K562 (cell line): Measurements from ENCODE around the gene GTF3C1. TPM values are rescaled to one million over a fixed set of nuclear protein-coding genes. Genes with fewer than 3 reads are reported as not detected.

Source experiments
- ATAC-seq: fragments of 200-7000 bp; cut with Tn5 transposase; 3 replicates; pipeline ENCODE4 v1.9.1; 2020; ENCODE audit warnings: moderate library complexity
- Bru-seq: library from RNA; stranded (reverse); fragments of 400-500 nt; gene quantifications from one replicate; lab custom pipeline; 2021; lab: Mats Ljungman, UMichigan
- BruChase-seq, 2 experiments: library from RNA; stranded (reverse); fragments of 400-500 nt; gene quantifications; one replicate each; lab custom pipeline; 2021; lab: Mats Ljungman, UMichigan
- BruUV-seq: library from RNA; stranded (reverse); fragments of 400-500 nt; replicated peaks from 2 replicates; lab custom pipeline; 2021; lab: Mats Ljungman, UMichigan
- CTCF ChIA-PET: fragments of 300-600 bp; formaldehyde crosslinking; extraction: SDS; loops from one replicate; lab custom pipeline; 2021; ENCODE audit warnings: low intra/inter-chr PET ratio; lab: Yijun Ruan, JAX
- POLR2A ChIA-PET: fragments of 300-600, 350-650 bp; sonication (Branson Sonifier 250); formaldehyde crosslinking; extraction: SDS; loops from one replicate; lab custom pipeline; 2021; ENCODE audit warnings: antibody characterized with exemption, inconsistent platforms; lab: Yijun Ruan, JAX
- DNase-seq, 4 experiments: peaks; one replicate each; pipeline versions ENCODE4 v3.0.0 to v3.0.0-alpha.2; 2011 to 2018; ENCODE audit warnings: low spot score in 3 of 4, mixed read lengths in 3 of 4; ENCODE audit errors: extremely low read depth in 1 of 4
- FAIRE-seq: peaks from 2 replicates; lab custom pipeline; 2011; peaks lifted over from hg19 to GRCh38; lab: Jason Lieb, UNC
- H2AFZ ChIP-seq: 2 replicates; pipeline ENCODE4 v1.6.0; 2011; ENCODE audit warnings: low read depth, low read length, control low read depth, inconsistent platforms
- H3K27ac ChIP-seq: fragments of 200-600 bp; 3 replicates; pipeline ENCODE4 v1.8.0; 2011; ENCODE audit warnings: low read depth, mild to moderate bottlenecking, control low read depth, inconsistent platforms, low read length, moderate library complexity, mixed read lengths; ENCODE audit errors: extremely low read depth
- H3K27me3 ChIP-seq, 2 experiments: fragments of 300-600 bp in 1 of 2; 2 replicates in 1 of 2; 3 replicates in 1 of 2; pipeline versions ENCODE4 v1.6.0 to v1.8.0; 2011; ENCODE audit warnings: inconsistent platforms in 2 of 2, low read length in 2 of 2, mild to moderate bottlenecking in 1 of 2, mixed read lengths in 1 of 2, moderate library complexity in 1 of 2; ENCODE audit not compliant: control insufficient read depth in 2 of 2, insufficient read depth in 2 of 2
- H3K36me3 ChIP-seq: fragments of 300-600 bp; 3 replicates; pipeline ENCODE4 v1.8.0; 2011; ENCODE audit warnings: mild to moderate bottlenecking, low read length, inconsistent platforms; ENCODE audit not compliant: control insufficient read depth, insufficient read depth
- H3K4me1 ChIP-seq, 2 experiments: fragments of 200-600 bp in 1 of 2; replicated peaks in 1 of 2; 2 replicates in 1 of 2; 3 replicates in 1 of 2; pipeline versions ENCODE4 v1.5.1 to v1.8.0; 2011; ENCODE audit warnings: inconsistent platforms in 2 of 2, low read length in 2 of 2, mild to moderate bottlenecking in 1 of 2, mixed read lengths in 1 of 2, moderate library complexity in 1 of 2; ENCODE audit not compliant: control insufficient read depth in 2 of 2, insufficient read depth in 2 of 2
- H3K4me2 ChIP-seq: 2 replicates; pipeline ENCODE4 v1.6.1; 2011; ENCODE audit warnings: low read length, control low read depth, inconsistent platforms, mixed read lengths; ENCODE audit not compliant: insufficient read depth
- H3K4me3 ChIP-seq: fragments of 200-600 bp; sonication (generic), shearing (Covaris generic); 2 replicates; pipeline ENCODE4 v1.5.1; 2016; ENCODE audit warnings: control low read depth, inconsistent platforms
- H3K79me2 ChIP-seq: fragments of 200-600 bp; 3 replicates; pipeline ENCODE4 v1.8.0; 2011; ENCODE audit warnings: low read length, inconsistent platforms; ENCODE audit not compliant: control insufficient read depth, insufficient read depth
- H3K9ac ChIP-seq, 2 experiments: 2 replicates each; pipeline versions ENCODE4 v1.6.0 to v1.6.1; 2011; ENCODE audit warnings: low read depth in 2 of 2, low read length in 2 of 2, control low read depth in 1 of 2, inconsistent platforms in 1 of 2, mild to moderate bottlenecking in 1 of 2, mixed read lengths in 1 of 2; ENCODE audit not compliant: insufficient read depth in 1 of 2
- H3K9me1 ChIP-seq: one replicate; pipeline ENCODE4 v1.6.0; 2011; ENCODE audit warnings: inconsistent platforms, mild to moderate bottlenecking, low read length, moderate library complexity; ENCODE audit not compliant: control insufficient read depth, insufficient read depth
- H3K9me3 ChIP-seq: replicated peaks from 2 replicates; pipeline ENCODE4 v1.5.1; 2011; ENCODE audit warnings: low read depth, low read length, inconsistent platforms; ENCODE audit not compliant: control insufficient read depth, insufficient read depth
- H4K20me1 ChIP-seq: replicated peaks from 2 replicates; pipeline ENCODE4 v1.6.1; 2011; ENCODE audit warnings: low read length, inconsistent platforms, mixed read lengths; ENCODE audit not compliant: control insufficient read depth, insufficient read depth
- CHD2 ChIP-seq: IDR thresholded peaks from 2 replicates; pipeline ENCODE4 v1.6.1; 2011; ENCODE audit warnings: low read depth, low read length
- GATAD2A ChIP-seq: fragments of 450-650 bp; IDR thresholded peaks from 2 replicates; pipeline ENCODE4 v1.6.1; 2017
- GTF2F1 ChIP-seq: IDR thresholded peaks from 2 replicates; pipeline ENCODE4 v1.6.1; 2011; ENCODE audit warnings: low read depth, low read length, improper control_type of control experiment
- IFI16 ChIP-seq: fragments of 250-450 bp; sonication (Bioruptor Pico); IDR thresholded peaks from 2 replicates; pipeline ENCODE4 v2.1.2; 2022; ENCODE audit warnings: mild to moderate bottlenecking, inconsistent platforms
- MBD2 ChIP-seq: sonication (generic); IDR thresholded peaks from 2 replicates; pipeline ENCODE4 v1.6.1; 2016; ENCODE audit warnings: low read depth, borderline replicate concordance
- POLR2A ChIP-seq: fragments of 450-650 bp; conservative IDR thresholded peaks from 2 replicates; pipeline ENCODE4 v1.6.1; 2016
- WGBS: fragments of 100-300 bp; shearing (Covaris generic); methylation state at CpG from one replicate; pipeline ENCODE4 v1.1.6; 2016; ENCODE audit warnings: low coverage, mixed read lengths; ENCODE audit not compliant: insufficient coverage; ENCODE audit errors: missing lambda C conversion rate; 5-methylcytosine and 5-hydroxymethylcytosine counted together
- in situ Hi-C: fragments of 300-500 bp; cut with MboI; formaldehyde crosslinking; loops from 4 replicates; pipeline ENCODE4 v1.15.0; 2018; ENCODE audit warnings: inconsistent platforms, mixed read lengths
- intact Hi-C: fragments of 100-400 bp; cut with micrococcal nuclease; formaldehyde crosslinking; loops from 2 replicates; pipeline ENCODE4 v1.14.2; 2022
- long read RNA-seq, 3 experiments: library from polyadenylated mRNA in 2 of 3; library from RNA in 1 of 3; unstranded in 2 of 3; stranded (forward) in 1 of 3; transcript quantifications; one replicate each; pipeline ENCODE4 v2.0.0, GENCODE V29; 2019 to 2022
- polyA minus RNA-seq, 3 experiments: library from RNA; depleted of rRNA, polyadenylated mRNA; stranded (reverse); fragments of >200 nt; gene quantifications; 2 replicates each; pipeline ENCODE4 v1.2.3, GENCODE V29; 2011
- polyA plus RNA-seq, 8 experiments: library from polyadenylated mRNA; depleted of rRNA in 4 of 8; stranded (reverse) in 5 of 8; unstranded in 3 of 8; fragments of >200 nt; fragmentation: Nextera tagmentation in 2 of 8; fragmentation: Illumina TruSeq in 1 of 8; extraction: Ambion mirVana in 2 of 8; extraction: Trizol in 1 of 8; gene quantifications; 2 replicates each; pipeline versions ENCODE4 v1.2.1 to v1.2.3, GENCODE V29; 2011 to 2014; ENCODE audit warnings: inconsistent platforms in 1 of 8, missing spikeins in 1 of 8
- total RNA-seq, 7 experiments: library from RNA; depleted of rRNA in 6 of 7; stranded (reverse); fragments of >200 nt in 6 of 7; fragmentation: Illumina TruSeq in 2 of 7; extraction: Trizol in 2 of 7; gene quantifications; 2 replicates each; pipeline versions ENCODE4 v1.2.1 to v1.2.3, GENCODE V29; 2011 to 2021; ENCODE audit warnings: low replicate concordance in 1 of 7
- TF ChIP-seq, protein P1 (sequence below): fragments of 250-450 bp; sonication (Bioruptor Pico); IDR thresholded peaks from 2 replicates; pipeline ENCODE4 v1.9.0; 2021; ENCODE audit warnings: mild to moderate bottlenecking
- TF ChIP-seq, protein P2 (sequence below): sonication (generic); formaldehyde crosslinking; IDR thresholded peaks from 2 replicates; pipeline ENCODE4 v1.8.0; 2022; ENCODE audit warnings: mild to moderate bottlenecking, missing genetic modification reagents

Gene GTF3C1, protein sequence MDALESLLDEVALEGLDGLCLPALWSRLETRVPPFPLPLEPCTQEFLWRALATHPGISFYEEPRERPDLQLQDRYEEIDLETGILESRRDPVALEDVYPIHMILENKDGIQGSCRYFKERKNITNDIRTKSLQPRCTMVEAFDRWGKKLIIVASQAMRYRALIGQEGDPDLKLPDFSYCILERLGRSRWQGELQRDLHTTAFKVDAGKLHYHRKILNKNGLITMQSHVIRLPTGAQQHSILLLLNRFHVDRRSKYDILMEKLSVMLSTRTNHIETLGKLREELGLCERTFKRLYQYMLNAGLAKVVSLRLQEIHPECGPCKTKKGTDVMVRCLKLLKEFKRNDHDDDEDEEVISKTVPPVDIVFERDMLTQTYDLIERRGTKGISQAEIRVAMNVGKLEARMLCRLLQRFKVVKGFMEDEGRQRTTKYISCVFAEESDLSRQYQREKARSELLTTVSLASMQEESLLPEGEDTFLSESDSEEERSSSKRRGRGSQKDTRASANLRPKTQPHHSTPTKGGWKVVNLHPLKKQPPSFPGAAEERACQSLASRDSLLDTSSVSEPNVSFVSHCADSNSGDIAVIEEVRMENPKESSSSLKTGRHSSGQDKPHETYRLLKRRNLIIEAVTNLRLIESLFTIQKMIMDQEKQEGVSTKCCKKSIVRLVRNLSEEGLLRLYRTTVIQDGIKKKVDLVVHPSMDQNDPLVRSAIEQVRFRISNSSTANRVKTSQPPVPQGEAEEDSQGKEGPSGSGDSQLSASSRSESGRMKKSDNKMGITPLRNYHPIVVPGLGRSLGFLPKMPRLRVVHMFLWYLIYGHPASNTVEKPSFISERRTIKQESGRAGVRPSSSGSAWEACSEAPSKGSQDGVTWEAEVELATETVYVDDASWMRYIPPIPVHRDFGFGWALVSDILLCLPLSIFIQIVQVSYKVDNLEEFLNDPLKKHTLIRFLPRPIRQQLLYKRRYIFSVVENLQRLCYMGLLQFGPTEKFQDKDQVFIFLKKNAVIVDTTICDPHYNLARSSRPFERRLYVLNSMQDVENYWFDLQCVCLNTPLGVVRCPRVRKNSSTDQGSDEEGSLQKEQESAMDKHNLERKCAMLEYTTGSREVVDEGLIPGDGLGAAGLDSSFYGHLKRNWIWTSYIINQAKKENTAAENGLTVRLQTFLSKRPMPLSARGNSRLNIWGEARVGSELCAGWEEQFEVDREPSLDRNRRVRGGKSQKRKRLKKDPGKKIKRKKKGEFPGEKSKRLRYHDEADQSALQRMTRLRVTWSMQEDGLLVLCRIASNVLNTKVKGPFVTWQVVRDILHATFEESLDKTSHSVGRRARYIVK (N-terminal part only)
- 83.8 and 125 TPM in 2 replicates for total RNA-seq (2011; cell fraction: chromatin; rRNA removed; ENCODE audit: low replicate concordance)
- total RNA-seq (2011; cell fraction: nucleolus; rRNA removed) = 68.3 and 75.2 TPM in 2 replicates
- 75.5 and 85.5 TPM in 2 replicates for total RNA-seq (2011; cell fraction: nucleoplasm; rRNA removed)
- total RNA-seq (2014; rRNA removed) (47.9 and 55.3 TPM in 2 replicates), total RNA-seq (2014; rRNA removed; fragmentation: Illumina TruSeq; extraction: Trizol) (21.1 and 23.7 TPM in 2 replicates), total RNA-seq (2015; rRNA removed; fragmentation: Illumina TruSeq; extraction: Trizol) (30.9 and 33.5 TPM in 2 replicates), total RNA-seq (2021) (61.5 and 63.6 TPM in 2 replicates), polyA plus RNA-seq (2011; rRNA removed) (10.1 and 18.4 TPM in 2 replicates), polyA plus RNA-seq (2014; fragmentation: Illumina TruSeq; extraction: Trizol) (41.2 and 45.9 TPM in 2 replicates), polyA plus RNA-seq (2014; fragmentation: Nextera tagmentation; extraction: Ambion mirVana) (1 to 10 TPM in 1 of 2 experiments, under 1 TPM in 1; 0.72 to 2.5 TPM), polyA plus RNA-seq (2014; rRNA removed) (26.6 and 46.5 TPM in 2 replicates), polyA minus RNA-seq (2011; rRNA and poly(A)+ RNA removed) (37.4 and 47.6 TPM in 2 replicates), Bru-seq, nascent RNA (percentile 67 among the genes with signal in this experiment), BruChase-seq, experiment 1, labeled RNA remaining after a 2-hour chase (percentile 71 among the genes with signal in this experiment), BruChase-seq, experiment 2, labeled RNA remaining after a 6-hour chase (percentile 76 among the genes with signal in this experiment)
- 21.0 and 31.9 TPM in 2 replicates for polyA plus RNA-seq (2011; cell fraction: cytosol; rRNA removed)
- polyA plus RNA-seq (2011; cell fraction: nucleus; rRNA removed) = 58.0 and 75.6 TPM in 2 replicates
- polyA plus RNA-seq (2012) = 32.0 and 44.4 TPM in 2 replicates
- 42.9 and 50.3 TPM in 2 replicates for polyA minus RNA-seq (2011; cell fraction: cytosol; rRNA and poly(A)+ RNA removed)
- 29.6 and 48.8 TPM in 2 replicates for polyA minus RNA-seq (2011; cell fraction: nucleus; rRNA and poly(A)+ RNA removed)
- long read RNA-seq, experiment 1, full-length matches to known transcripts = 12 of 75 reads
- long read RNA-seq, experiment 1, partial matches to known transcripts = 59 of 75 reads
- long read RNA-seq, experiment 1, other reads (novel, unspliced or antisense) = 4 of 75 reads
- long read RNA-seq, experiment 2, partial matches to known transcripts = 25 of 42 reads
- long read RNA-seq, experiment 2, other reads (novel, unspliced or antisense) = 15 of 42 reads
- long read RNA-seq, experiment 3, partial matches to known transcripts = 8 of 11 reads
- long read RNA-seq, experiment 3, other reads (novel, unspliced or antisense) = 0 of 11 reads

DNA sequence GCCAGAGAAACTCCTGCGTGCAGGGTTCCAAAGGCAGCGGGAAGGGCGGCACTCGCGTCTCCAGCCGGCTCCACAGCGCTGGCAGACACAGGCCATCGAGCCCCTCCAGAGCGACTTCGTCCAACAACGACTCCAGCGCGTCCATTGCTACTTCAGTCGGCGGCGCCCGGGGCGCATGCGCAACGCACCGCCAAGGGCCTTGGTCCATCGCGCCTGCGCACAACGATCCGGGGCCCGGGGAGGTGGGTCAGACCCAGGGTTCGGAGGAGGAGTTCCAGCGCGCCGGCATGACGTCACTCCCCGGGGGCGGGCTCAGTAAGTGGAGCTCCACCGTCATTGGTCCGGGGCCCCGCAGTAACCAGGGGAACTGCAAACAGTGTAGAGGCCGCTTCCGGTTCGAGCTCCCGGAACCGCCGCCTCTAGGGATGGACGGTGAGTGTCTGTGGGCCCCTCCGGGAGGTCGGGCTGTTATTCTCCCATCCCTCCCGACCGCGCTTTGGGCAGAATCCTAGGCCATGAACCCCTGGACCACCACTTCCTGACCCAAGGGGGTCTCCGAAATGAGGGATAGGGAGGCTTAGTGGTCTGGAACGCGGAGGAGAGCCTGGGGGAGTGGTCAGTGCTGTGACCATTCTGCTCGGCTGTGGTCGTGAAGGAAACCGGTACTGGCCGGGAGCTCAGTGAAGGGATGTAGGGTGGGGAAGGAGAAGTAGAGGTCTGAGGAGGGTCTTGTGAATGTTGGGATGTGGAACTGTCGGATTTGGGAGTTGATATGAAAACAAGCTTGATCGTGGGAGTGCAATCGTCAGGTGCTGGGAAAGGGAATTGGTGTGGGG, at the start of gene GTF3C1, which contains the start of gene KATNIP:
Gene GTF3C1 (minus strand): TSS at position 168 of the 836 bp plus-strand sequence. CDS start 23 bp downstream, at position 145.
Gene KATNIP (plus strand): TSS at position 399 of the 836 bp plus-strand sequence. CDS start 27 bp downstream, at position 426.
- intact Hi-C loops (no loop called here), in situ Hi-C loops (no loop called here)
- H3K27ac ChIP-seq = peak within 1 kb of the TSS; percentile 56
- H3K4me3 ChIP-seq = peak within 1 kb of the TSS; percentile 92
- H3K36me3 ChIP-seq = peaks cover 18% of the 10 kb centered on the region; the same call in 2 of the 3 replicates
- H3K9me3 ChIP-seq = no peaks in the 10 kb centered on the region
- no peaks in the 10 kb centered on the region for H3K9me1 ChIP-seq
- H3K9ac ChIP-seq = peak within 1 kb of the TSS; percentile 77 to 90
- H3K4me1 ChIP-seq = peaks cover 21 to 23% of the 10 kb centered on the region in 2 experiments
- ChIA-PET CTCF (no interaction called here), POLR2A (interaction anchor here (0.6 to 2.2 kb wide), 8 partner anchors 11 to 82 kb away, joined by 3 to 11 read pairs (median 4); no protein-coding TSS in a partner anchor)
- H3K79me2 ChIP-seq = peaks cover 40% of the 10 kb centered on the region
- peak within 1 kb of the TSS; percentile 96 for H3K4me2 ChIP-seq
- ATAC-seq = peak; percentile 98
- H3K27me3 ChIP-seq = no peaks in the 10 kb centered on the region
- H4K20me1 ChIP-seq = peaks cover 16% of the 10 kb centered on the region
- peak within 1 kb of the TSS; percentile 99 for H2AFZ ChIP-seq
- under 1% methylated on average over 52 of the region's 59 CpGs for WGBS
- no TSS peak for BruUV-seq
- DNase-seq = peak; percentile 99 to 100 (median 100)
- FAIRE-seq = peak; percentile 92
- TF ChIP-seq IFI16 (CRISPR knock-in tag) (no peak), MBD2 (peak; percentile 76), GTF2F1 (0 out of 2 replicates have a peak, but pooled peaks have one; percentile 48), POLR2A (peak; percentile 81), CHD2 (no peak; the same call in 1 of the 2 replicates), GATAD2A (no peak)
- TF ChIP-seq, protein P1, sequence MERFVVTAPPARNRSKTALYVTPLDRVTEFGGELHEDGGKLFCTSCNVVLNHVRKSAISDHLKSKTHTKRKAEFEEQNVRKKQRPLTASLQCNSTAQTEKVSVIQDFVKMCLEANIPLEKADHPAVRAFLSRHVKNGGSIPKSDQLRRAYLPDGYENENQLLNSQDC (CRISPR knock-in tag) = no peak
- TF ChIP-seq, protein P2, sequence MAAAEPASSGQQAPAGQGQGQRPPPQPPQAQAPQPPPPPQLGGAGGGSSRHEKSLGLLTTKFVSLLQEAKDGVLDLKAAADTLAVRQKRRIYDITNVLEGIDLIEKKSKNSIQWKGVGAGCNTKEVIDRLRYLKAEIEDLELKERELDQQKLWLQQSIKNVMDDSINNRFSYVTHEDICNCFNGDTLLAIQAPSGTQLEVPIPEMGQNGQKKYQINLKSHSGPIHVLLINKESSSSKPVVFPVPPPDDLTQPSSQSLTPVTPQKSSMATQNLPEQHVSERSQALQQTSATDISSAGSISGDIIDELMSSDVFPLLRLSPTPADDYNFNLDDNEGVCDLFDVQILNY (CRISPR knock-in tag) = no peak
